Measurements from ENCODE around the gene ABLIM1. TPM values are rescaled to one million over a fixed set of nuclear protein-coding genes. Genes with fewer than 3 reads are reported as not detected.

ABLIM1 gene
- total and polyA plus RNA-seq, 7 experiments from 2014 or later, result 109 to 440 (median 357) TPM

DNA sequence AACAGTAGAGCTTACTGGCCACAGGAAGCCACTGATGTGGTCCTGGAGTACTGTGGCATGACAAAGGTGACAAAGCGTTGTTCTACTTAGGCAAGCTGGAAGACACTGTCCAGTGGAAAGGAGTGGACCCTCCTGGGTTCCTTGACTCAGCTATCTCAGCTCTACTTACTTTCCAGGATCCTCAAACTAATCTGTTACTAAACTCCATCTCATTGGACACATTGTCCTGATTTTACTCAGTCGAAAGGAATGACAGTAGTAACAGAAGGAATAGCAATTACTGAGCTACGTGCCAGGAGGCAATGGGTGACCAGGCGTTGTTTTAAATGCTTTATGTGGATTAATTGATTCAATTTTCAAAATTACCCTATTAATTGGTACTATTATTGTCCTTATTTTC is 41.6 kb downstream of the ABLIM1 start:
- ChIA-PET CTCF (no interaction called here), POLR2A (interaction anchor here (0.8 kb wide), 1 partner anchor 103 kb away, joined by 3 read pairs; no protein-coding TSS in a partner anchor)
- no peak overlapping the region for H3K4me3 Mint-ChIP-seq
- Histone ChIP-seq H3K36me3 (ENCODE audit: control insufficient read depth in 2 of 3, insufficient read depth in 3 of 3, low read length in 3 of 3) (no peaks in the 10 kb centered on the region), H3K4me3 (ENCODE audit: low read length) (no peak overlapping the region), H3K4me1 (ENCODE audit: control insufficient read depth in 2 of 2, insufficient read depth in 2 of 2, low read length in 2 of 2) (no peaks in the 10 kb centered on the region), H3K27ac (ENCODE audit: low read depth, low read length) (no peak overlapping the region), H3K9me3 (ENCODE audit: control insufficient read depth in 2 of 3, low read length in 3 of 3) (no peaks in the 10 kb centered on the region), H3K27me3 (ENCODE audit: control insufficient read depth in 2 of 2, insufficient read depth in 2 of 2, low read length in 2 of 2) (no peaks in the 10 kb centered on the region)
- H3K27me3 Mint-ChIP-seq, result peaks cover 0 to 3% (median 0%) of the 10 kb centered on the region in 5 donors
- peaks cover 0 to 8% (median 0%) of the 10 kb centered on the region in 5 donors for H3K36me3 Mint-ChIP-seq
- H3K4me1 Mint-ChIP-seq, result peaks cover 0 to 12% (median 5%) of the 10 kb centered on the region in 7 donors
- intact Hi-C loops (cut with micrococcal nuclease), result no loop called here
- ATAC-seq (no peak), DNase-seq (no peak)
- H3K9me3 Mint-ChIP-seq, result peaks cover 0 to 6% (median 0%) of the 10 kb centered on the region in 11 donors
- H3K27ac Mint-ChIP-seq, result no peak overlapping the region

DNA sequence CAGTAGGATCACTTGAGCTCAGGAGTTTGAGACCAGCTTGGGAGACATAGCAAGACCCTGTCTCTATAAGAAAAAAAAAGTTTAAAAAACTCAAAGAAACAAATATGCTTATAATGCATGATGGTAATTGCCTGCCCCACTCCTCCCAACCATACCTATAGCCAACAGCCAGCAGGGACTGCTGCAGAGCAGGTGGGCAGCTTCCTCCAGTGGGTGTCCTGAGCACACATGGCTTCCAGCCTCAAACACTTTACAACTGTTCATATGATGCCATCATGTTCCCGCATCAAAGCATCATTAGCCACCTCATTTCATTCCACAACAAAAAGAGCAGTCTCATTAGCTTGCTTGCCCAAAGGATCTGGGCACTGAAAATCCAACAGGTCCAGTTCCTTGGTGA is 42.0 kb downstream of the ABLIM1 start:
- CTCF ChIA-PET, result no interaction called here
- no peak overlapping the region for H3K27ac Mint-ChIP-seq
- DNase-seq (no peak), ATAC-seq (no peak)
- H3K4me3 Mint-ChIP-seq, result no peak overlapping the region
- Histone ChIP-seq H3K4me1 (ENCODE audit: control insufficient read depth in 2 of 2, insufficient read depth in 2 of 2, low read length in 2 of 2) (no peaks in the 10 kb centered on the region), H3K9me3 (ENCODE audit: control insufficient read depth in 2 of 3, low read length in 3 of 3) (no peaks in the 10 kb centered on the region), H3K27ac (ENCODE audit: low read depth, low read length) (no peak overlapping the region), H3K27me3 (ENCODE audit: control insufficient read depth in 2 of 2, insufficient read depth in 2 of 2, low read length in 2 of 2) (no peaks in the 10 kb centered on the region), H3K4me3 (ENCODE audit: low read length) (no peak overlapping the region), H3K36me3 (ENCODE audit: control insufficient read depth in 2 of 3, insufficient read depth in 3 of 3, low read length in 3 of 3) (no peaks in the 10 kb centered on the region)
- intact Hi-C loops (cut with micrococcal nuclease), result no loop called here
- H3K36me3 Mint-ChIP-seq, result peaks cover 0 to 7% (median 0%) of the 10 kb centered on the region in 5 donors
- POLR2A ChIA-PET, result no interaction called here
- peaks cover 0 to 12% (median 5%) of the 10 kb centered on the region in 7 donors for H3K4me1 Mint-ChIP-seq
- H3K27me3 Mint-ChIP-seq, result peaks cover 0 to 3% (median 0%) of the 10 kb centered on the region in 5 donors
- H3K9me3 Mint-ChIP-seq, result peaks cover 0 to 5% (median 0%) of the 10 kb centered on the region in 11 donors

GRCh38 chr10:114615600-114616007 is 42.5 kb downstream of the ABLIM1 start:
- ATAC-seq (no peak), DNase-seq (no peak)
- Mint-ChIP-seq H3K9me3 (peaks cover 0 to 5% (median 0%) of the 10 kb centered on the region in 11 donors), H3K4me1 (peaks cover 0 to 12% (median 5%) of the 10 kb centered on the region in 7 donors), H3K27ac (peak overlapping the region in 2 of 9 donors; percentile 0 to 74), H3K4me3 (peak overlapping the region in 1 of 10 donors; percentile 58), H3K36me3 (peaks cover 0 to 7% (median 0%) of the 10 kb centered on the region in 5 donors), H3K27me3 (peaks cover 0 to 3% (median 0%) of the 10 kb centered on the region in 5 donors)
- ChIA-PET POLR2A (no interaction called here), CTCF (no interaction called here)
- no peak overlapping the region for H3K4me3 ChIP-seq (ENCODE audit: low read length)
- H3K9me3 ChIP-seq (ENCODE audit: control insufficient read depth in 2 of 3, low read length in 3 of 3), result no peaks in the 10 kb centered on the region
- no peak overlapping the region for H3K27ac ChIP-seq (ENCODE audit: low read depth, low read length)
- no peaks in the 10 kb centered on the region for H3K36me3 ChIP-seq (ENCODE audit: control insufficient read depth in 2 of 3, insufficient read depth in 3 of 3, low read length in 3 of 3)
- intact Hi-C loops (cut with micrococcal nuclease), result no loop called here
- no peaks in the 10 kb centered on the region for H3K27me3 ChIP-seq (ENCODE audit: control insufficient read depth in 2 of 2, insufficient read depth in 2 of 2, low read length in 2 of 2)
- no peaks in the 10 kb centered on the region for H3K4me1 ChIP-seq (ENCODE audit: control insufficient read depth in 2 of 2, insufficient read depth in 2 of 2, low read length in 2 of 2)

GRCh38 chr10:114613237-114613979 is 44.7 kb downstream of the ABLIM1 start:
- H3K4me3 Mint-ChIP-seq, result no peak overlapping the region
- peaks cover 0 to 3% (median 0%) of the 10 kb centered on the region in 5 donors for H3K27me3 Mint-ChIP-seq
- ChIA-PET POLR2A (no interaction called here), CTCF (no interaction called here)
- peak overlapping the region in 1 of 9 donors; percentile 32 for H3K27ac Mint-ChIP-seq
- H3K36me3 Mint-ChIP-seq, result peaks cover 0 to 7% (median 0%) of the 10 kb centered on the region in 5 donors
- DNase-seq (no peak), ATAC-seq (no peak)
- Histone ChIP-seq H3K9me3 (ENCODE audit: control insufficient read depth in 2 of 3, low read length in 3 of 3) (no peaks in the 10 kb centered on the region), H3K27ac (ENCODE audit: low read depth, low read length) (no peak overlapping the region), H3K27me3 (ENCODE audit: control insufficient read depth in 2 of 2, insufficient read depth in 2 of 2, low read length in 2 of 2) (no peaks in the 10 kb centered on the region), H3K36me3 (ENCODE audit: control insufficient read depth in 2 of 3, insufficient read depth in 3 of 3, low read length in 3 of 3) (no peaks in the 10 kb centered on the region), H3K4me3 (ENCODE audit: low read length) (no peak overlapping the region), H3K4me1 (ENCODE audit: control insufficient read depth in 2 of 2, insufficient read depth in 2 of 2, low read length in 2 of 2) (no peaks in the 10 kb centered on the region)
- intact Hi-C loops (cut with micrococcal nuclease), result no loop called here
- peaks cover 0 to 12% (median 5%) of the 10 kb centered on the region in 7 donors for H3K4me1 Mint-ChIP-seq
- H3K9me3 Mint-ChIP-seq, result peaks cover 0 to 5% (median 0%) of the 10 kb centered on the region in 11 donors

- ChIA-PET CTCF (interaction anchor here (0.8 kb wide), 1 partner anchor 181 kb away, joined by 3 read pairs; no protein-coding TSS in a partner anchor), POLR2A (no interaction called here)
- ATAC-seq, result no peak
- Mint-ChIP-seq H3K36me3 (peaks cover 0 to 7% (median 0%) of the 10 kb centered on the region in 5 donors), H3K4me3 (no peak overlapping the region), H3K9me3 (peaks cover 0 to 5% (median 0%) of the 10 kb centered on the region in 11 donors), H3K4me1 (peaks cover 0 to 10% (median 5%) of the 10 kb centered on the region in 7 donors), H3K27ac (no peak overlapping the region), H3K27me3 (peaks cover 0 to 6% (median 0%) of the 10 kb centered on the region in 5 donors)
- DNase-seq, result no peak
- Histone ChIP-seq H3K27me3 (ENCODE audit: control insufficient read depth in 2 of 2, insufficient read depth in 2 of 2, low read length in 2 of 2) (no peaks in the 10 kb centered on the region), H3K36me3 (ENCODE audit: control insufficient read depth in 2 of 3, insufficient read depth in 3 of 3, low read length in 3 of 3) (no peaks in the 10 kb centered on the region), H3K9me3 (ENCODE audit: control insufficient read depth in 2 of 3, low read length in 3 of 3) (no peaks in the 10 kb centered on the region), H3K4me1 (ENCODE audit: control insufficient read depth in 2 of 2, insufficient read depth in 2 of 2, low read length in 2 of 2) (no peaks in the 10 kb centered on the region), H3K4me3 (ENCODE audit: low read length) (no peak overlapping the region), H3K27ac (ENCODE audit: low read depth, low read length) (no peak overlapping the region)
- intact Hi-C loops (cut with micrococcal nuclease), result no loop called here
These were observed 46.5 kb downstream of the ABLIM1 start for GRCh38 chr10:114611617-114612016.

DNA sequence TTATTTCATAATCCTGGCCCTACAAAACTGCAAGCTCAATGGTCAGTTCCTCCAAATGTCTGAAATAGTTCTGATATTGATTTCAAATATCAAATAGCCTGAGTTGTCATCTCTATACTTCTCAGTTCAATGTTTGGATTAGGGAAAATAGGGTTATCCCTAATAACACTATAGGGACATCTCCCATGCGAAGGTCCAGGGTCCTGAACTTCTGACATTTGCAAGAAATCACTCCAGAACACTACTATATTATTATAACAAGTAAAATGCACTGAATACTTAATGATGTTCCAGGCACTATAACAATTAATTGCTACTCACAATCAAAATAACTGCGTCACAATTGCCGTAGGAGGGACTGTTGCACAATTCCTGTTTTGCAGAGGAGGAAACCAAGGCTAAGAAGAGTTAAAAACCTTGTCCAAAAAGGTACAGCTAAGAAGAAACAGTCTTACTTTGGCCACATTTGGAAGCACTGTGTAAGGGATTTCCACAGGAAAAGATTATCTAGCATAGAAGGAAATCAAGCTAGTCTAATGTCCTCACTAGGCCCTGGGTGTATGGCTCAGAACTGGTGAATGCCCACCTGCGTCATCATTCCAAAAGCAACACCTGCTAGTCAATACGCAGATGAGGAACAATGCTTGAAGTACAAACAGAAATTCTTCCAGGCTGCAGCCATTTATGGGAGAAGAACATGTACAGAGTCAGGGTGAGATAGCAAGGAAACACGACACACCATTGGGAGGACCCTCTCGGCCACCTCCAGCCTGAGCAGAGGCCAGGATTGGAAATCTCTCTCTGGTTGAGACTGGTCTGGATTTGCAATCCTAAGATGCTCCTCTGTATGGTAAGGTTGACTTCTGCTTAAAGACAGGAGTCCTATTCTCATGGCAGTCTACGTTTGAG is 48.3 kb downstream of the ABLIM1 start:
- no peak for ATAC-seq
- intact Hi-C loops (cut with micrococcal nuclease), result no loop called here

More for the DNA sequence above, 48.3 kb downstream of the ABLIM1 start:
- Histone ChIP-seq H3K9me3 (ENCODE audit: control insufficient read depth in 2 of 3, low read length in 3 of 3) (no peaks in the 10 kb centered on the region), H3K27me3 (ENCODE audit: control insufficient read depth in 2 of 2, insufficient read depth in 2 of 2, low read length in 2 of 2) (no peaks in the 10 kb centered on the region), H3K27ac (ENCODE audit: low read depth, low read length) (no peak overlapping the region), H3K4me3 (ENCODE audit: low read length) (no peak overlapping the region), H3K4me1 (ENCODE audit: control insufficient read depth in 2 of 2, insufficient read depth in 2 of 2, low read length in 2 of 2) (no peaks in the 10 kb centered on the region), H3K36me3 (ENCODE audit: control insufficient read depth in 2 of 3, insufficient read depth in 3 of 3, low read length in 3 of 3) (no peaks in the 10 kb centered on the region)
- Mint-ChIP-seq H3K27ac (no peak overlapping the region), H3K27me3 (peaks cover 0 to 6% (median 0%) of the 10 kb centered on the region in 5 donors), H3K9me3 (peaks cover 0 to 2% (median 0%) of the 10 kb centered on the region in 11 donors), H3K4me1 (peaks cover 0 to 8% (median 0%) of the 10 kb centered on the region in 7 donors), H3K4me3 (no peak overlapping the region), H3K36me3 (peaks cover 0 to 2% (median 0%) of the 10 kb centered on the region in 5 donors)
- no peak for DNase-seq
- ChIA-PET POLR2A (no interaction called here), CTCF (no interaction called here)
